GM03348 (cell line): Measurements from ENCODE around the gene MREG.
"Not testable (repeated sequence)": the region's sequence is repeated elsewhere in the genome, so short reads cannot be mapped to it uniquely, and the experiment has no call there.

Experiments
- DNase-seq: peaks from one replicate; pipeline ENCODE4 v3.0.0; 2012; ENCODE audit warnings: low spot score

Gene MREG

GRCh38 chr2:215988556-215989207 is 24.7 kb downstream of the MREG start:
- DNase-seq = not testable (repeated sequence)

DNA sequence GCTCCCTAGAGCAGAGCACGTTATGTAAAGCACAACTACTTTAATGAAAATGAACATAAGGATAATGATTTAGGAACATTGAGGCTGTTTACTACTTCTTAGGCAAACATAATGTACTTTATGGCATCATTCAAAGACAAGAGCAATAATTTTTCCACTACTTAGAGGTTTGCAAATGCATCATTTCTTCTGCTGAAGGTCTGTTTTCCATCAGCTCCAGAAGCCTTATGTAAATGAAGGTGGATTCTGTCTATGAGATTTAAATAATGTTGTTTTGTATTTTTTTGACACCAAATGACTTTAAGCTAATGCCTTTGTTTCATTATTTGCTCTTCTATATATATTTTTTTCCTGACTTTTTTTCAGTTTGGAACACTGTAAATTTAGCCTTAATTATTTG is 28.1 kb downstream of the MREG start:
- no peak for DNase-seq

DNA sequence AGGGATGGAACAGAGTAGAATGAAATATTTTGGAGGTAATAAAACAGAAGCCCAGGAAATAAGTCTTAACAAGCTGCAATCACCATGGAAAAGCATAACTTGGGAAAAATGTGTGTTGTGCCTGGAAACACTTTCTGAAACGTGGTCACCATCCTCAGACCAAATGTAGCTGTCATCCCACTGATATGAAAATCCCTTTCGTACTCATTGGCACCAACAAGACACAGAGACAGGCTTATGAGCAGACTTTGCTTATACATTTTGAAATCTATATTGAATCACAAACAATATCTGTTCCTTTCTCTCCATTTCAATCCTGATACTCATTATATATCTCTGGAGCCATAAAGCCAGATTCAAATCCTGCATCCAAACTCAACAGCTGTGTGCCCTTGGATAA is 28.7 kb downstream of the MREG start:
- no peak for DNase-seq

- DNase-seq = no peak
Observed at GRCh38 chr2:215983581-215984351, 29.6 kb downstream of the MREG start.

DNA sequence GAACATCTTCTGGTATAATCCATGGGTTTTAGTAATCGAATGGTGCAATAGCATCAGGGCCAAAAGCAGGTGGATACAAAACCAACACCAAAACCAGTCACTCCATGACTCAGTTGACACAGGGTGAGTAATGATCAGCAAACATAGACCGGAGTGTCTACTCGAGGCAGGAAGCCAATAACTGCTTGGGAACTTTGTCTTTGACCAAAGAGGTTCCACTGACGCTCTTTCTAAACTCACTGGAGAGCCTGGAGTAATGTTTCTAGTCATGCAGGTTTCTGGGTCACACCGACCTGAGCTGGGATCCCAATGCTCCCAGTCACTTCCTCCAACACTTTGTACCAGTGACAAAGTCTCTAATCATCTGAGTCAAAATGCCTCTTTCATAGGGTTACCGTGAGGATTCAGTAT is 30.9 kb downstream of the MREG start:
- DNase-seq = peak; percentile 61

DNA sequence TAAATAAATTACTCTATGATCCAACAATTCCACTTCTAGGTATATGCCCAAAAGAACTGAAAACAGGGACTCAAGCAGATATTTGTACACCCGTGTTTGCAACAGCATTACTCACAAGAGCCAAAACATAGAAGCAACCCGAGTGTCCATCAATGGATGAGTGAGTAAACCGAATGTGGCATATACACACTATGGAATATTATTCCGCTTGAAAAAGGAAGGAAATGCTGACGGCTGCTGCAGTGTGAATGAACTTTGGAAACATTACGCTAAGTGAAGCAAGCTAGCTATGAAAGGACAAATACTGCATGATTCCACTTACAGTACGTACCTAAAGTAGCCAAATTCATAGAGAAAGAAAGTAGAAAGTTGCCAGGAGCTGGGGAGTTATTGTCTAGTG is 32.2 kb downstream of the MREG start:
- no peak for DNase-seq

- no peak for DNase-seq
Observed at GRCh38 chr2:215979620-215980019, 33.7 kb downstream of the MREG start.

- no peak for DNase-seq
Observed at GRCh38 chr2:215974700-215975429, 38.5 kb downstream of the MREG start.

DNA sequence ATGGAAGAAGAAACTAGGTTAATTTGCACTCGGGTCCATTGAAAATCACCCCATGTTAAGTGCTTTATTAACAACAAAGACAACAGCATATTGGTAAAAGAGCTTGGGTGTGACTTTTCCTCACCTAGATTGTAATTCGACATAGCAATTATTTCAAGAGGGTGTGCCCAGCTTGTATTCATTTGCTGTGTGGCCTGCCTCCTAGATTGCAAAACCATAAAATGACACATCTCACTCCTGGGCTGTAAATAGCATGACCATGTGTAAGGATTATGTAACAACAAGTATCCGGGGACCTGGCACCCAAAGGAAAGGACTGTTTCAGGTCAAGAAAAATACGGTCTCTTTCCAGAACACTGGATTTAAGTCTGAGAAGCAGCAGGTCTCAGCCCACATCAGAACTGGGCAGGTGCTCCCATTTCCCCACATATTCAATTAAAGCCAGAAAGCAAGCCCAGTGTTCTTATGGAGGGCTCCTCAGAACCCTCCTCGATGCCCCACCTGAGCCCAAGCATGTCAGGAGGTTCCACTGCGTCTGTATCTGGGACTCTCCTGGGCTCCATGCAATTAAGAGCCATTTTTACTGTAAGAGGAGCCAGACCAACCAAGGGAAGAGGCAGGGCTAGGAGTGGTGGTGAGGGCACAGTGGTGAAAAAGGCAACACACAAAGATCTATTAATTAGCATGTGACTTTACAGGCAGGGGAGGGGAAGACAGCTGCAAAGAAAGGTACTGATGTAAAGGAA is 39.2 kb downstream of the MREG start:
- peak; percentile 67 for DNase-seq

DNA sequence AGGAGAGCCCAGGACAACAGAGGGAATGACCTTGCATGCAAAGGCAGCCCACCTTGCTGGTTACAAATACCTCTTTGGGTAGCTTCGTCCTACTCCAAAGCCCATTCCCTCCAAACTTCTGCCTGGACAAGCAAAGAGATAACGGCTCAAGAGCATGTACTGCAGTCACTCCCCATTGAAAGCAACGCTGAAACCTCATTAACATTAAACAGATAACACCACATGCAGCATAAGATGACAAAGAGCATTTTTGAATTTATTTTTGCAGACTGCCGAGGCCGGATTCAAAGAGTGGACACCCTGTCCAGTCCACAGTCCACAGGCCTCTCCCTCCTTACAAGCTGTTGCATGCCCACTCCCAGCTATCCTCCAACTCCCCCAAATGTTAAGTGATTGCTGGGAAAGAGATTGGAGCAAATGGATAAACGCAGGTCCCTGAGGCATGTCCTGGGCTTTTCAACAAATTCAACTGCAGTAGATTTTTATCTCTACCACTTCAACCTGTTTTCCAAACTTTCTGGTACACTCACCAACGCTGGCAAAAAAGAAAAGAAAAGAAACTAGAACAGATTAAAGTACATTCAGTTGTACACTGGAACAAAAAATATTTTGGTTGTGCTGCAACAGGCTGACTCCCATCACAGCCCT is 40.1 kb downstream of the MREG start:
- no peak for DNase-seq

- no peak for DNase-seq
Observed at GRCh38 chr2:215971671-215972070, 41.7 kb downstream of the MREG start.

DNA sequence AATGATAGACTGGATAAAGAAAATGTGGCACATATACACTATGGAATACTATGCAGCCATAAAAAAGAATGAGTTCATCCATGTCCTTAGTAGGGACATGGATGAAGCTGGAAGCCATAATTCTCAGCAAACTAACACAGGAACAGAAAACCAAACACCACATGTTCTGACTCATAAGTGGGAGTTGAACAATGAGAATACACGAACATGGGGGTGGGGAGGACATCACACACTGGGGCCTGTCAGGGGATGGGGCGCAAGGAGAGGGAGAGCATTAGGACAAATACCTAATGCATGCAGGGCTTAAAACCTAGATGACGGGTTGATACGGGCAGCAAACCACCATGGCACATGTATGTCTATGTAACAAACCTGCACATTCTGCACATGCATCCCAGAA is 42.5 kb downstream of the MREG start:
- DNase-seq = not testable (repeated sequence)

GRCh38 chr2:215970425-215970824 is 42.9 kb downstream of the MREG start:
- DNase-seq = no peak

GRCh38 chr2:215969131-215969841 is 44.1 kb downstream of the MREG start:
- no peak for DNase-seq

DNA sequence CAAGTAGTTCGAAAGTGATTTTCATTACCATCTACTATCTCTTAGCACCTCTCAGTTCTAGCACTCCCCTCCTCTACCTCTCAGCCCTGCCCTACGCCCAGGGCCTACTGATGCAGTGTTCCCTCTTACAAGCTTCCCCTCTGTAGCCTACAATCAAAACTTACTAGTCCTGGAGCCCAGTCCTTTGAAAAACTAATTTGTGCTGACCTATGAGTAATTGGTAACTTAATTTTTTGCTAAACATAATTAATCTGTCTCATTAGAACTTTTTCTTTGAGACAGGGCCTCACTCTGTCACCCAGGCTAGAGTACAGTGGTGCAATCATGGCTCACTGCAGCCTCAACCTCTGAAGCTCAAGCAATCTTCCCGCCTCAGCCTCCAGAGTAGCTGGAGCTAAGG is 44.9 kb downstream of the MREG start:
- no peak for DNase-seq

- no peak for DNase-seq
Observed at GRCh38 chr2:215967590-215968378, 45.6 kb downstream of the MREG start.

DNA sequence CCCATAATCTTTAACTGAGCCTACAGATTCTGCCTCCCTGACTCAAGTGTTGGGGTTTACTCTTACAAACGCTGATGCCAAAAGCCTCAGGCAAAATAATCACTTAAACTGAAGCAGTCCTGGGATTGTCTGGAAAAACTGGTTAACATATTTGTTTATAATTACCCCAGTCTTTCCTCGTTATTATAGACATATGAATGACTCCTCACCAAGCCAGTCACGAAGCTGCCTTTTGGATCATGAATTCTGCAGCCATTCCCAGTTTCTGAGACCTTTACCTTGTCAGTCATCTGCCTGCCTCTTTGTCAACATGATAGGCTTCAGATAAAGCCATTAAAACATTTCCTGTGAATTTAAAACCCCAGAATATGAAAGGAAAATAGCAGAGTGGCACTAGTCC is 46.4 kb downstream of the MREG start:
- DNase-seq = no peak

GRCh38 chr2:215966274-215966673 is 47.1 kb downstream of the MREG start:
- no peak for DNase-seq

DNA sequence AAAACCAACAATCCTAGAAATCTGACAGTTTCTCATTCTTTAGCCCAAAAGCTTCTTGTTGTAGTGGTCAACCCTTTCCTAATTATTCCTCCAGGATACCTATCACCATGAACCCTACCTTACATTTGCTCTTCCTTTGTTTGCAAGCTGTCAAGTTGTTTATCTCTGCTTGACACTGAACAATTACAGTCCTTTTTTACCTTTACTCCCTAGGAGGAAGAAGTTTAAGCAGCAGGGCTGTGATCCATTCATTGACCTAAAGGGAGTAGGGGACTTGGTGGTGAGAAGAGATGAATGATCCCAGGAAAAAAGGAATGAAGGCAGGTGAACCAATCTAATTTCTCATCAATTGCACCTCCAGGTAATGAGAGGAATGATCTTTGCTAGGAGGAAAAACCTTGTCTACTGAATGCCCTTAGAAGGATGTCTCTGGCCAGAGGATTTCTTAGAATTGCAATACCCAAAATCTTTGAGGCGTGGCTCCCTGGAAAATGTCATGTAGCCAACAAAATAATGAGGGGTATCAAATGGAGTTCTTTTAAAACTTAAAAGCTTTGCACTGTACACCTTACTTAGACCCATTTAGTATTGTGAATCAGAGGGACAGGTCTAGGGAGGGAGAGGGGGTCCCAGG is 47.7 kb downstream of the MREG start:
- DNase-seq = no peak

GRCh38 chr2:215961981-215962380 is 51.4 kb downstream of the MREG start:
- DNase-seq = no peak
